ENCODE results near the gene RNASE7.

DNA sequence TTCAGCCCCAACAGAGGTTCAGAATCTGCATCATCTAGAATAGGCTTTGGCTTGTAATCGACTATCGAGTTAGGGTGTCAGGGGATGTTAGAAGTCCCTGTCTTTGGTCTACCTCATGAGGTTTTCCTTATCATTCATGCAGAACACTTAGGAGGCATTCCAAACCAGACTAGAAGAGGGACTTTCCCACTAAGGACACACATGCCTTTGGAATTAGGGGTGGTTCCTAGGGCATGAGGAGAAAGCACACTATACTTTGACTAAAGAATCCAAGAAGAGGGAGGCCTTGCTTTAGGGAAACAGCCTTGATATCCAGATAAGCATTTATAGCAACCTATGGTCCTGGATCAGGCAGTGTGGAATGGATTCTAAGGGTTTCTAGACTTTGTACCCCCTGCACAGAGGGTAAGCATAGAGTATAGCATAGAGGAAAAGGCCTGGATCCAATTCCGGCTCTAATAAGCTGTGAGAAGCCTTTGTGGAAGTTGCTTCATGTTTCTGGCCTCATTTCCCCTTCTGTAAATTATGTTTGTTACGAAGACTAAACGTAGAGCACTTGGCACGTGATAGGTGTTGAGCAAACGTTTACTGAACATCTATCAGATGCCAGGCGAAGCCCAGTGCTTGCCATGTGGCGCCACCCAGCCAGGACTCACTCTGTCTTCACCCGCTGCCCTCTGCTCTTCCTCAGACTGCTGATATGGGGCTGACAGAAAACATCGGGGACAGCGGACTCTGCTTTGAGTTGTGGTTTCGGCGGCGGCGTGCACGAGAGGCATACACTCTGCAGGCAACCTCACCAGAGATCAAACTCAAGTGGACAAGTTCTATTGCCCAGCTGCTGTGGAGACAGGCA is 43.1 kb downstream of the RNASE7 start:
- TF ChIP-seq CTCF (IDR thresholded peaks at IDR 0.05) (no peak), POLR2A (IDR thresholded peaks at IDR 0.05) (no peak), POLR2AphosphoS5 (IDR thresholded peaks at IDR 0.05) (peak; percentile 87)

Data from prostate gland (tissue), 2 donors.